Activated naive CD8-positive, alpha-beta T cell treated with anti-CD3 and anti-CD28 coated beads for 36 hours (primary cell): Measurements from ENCODE around the gene GPR157. TPM values are rescaled to one million over a fixed set of nuclear protein-coding genes. Genes with fewer than 3 reads are reported as not detected.
A peak's percentile ranks its signal among the peaks of the same experiment; 100 is the strongest.

Experiments used
- DNase-seq: peaks from one replicate; pipeline ENCODE4 v3.0.0; 2021
- H3K27ac Mint-ChIP-seq: one replicate; pipeline ENCODE4 v1.8.0; 2022; ENCODE audit warnings: mild to moderate bottlenecking, moderate library complexity, mixed read lengths
- H3K27me3 Mint-ChIP-seq: one replicate; pipeline ENCODE4 v1.8.0; 2022; ENCODE audit warnings: mild to moderate bottlenecking, mixed read lengths
- H3K36me3 Mint-ChIP-seq: one replicate; pipeline ENCODE4 v1.8.0; 2021; ENCODE audit warnings: mild to moderate bottlenecking, mixed read lengths
- H3K4me1 Mint-ChIP-seq: one replicate; pipeline ENCODE4 v1.8.0; 2021; ENCODE audit warnings: mixed read lengths
- H3K4me3 Mint-ChIP-seq: one replicate; pipeline ENCODE4 v1.8.0; 2022; ENCODE audit warnings: mild to moderate bottlenecking, moderate library complexity, mixed read lengths
- H3K9me3 Mint-ChIP-seq: one replicate; pipeline ENCODE4 v1.8.0; 2022; ENCODE audit warnings: mixed read lengths
- total RNA-seq, 2 experiments: library from RNA; stranded (reverse); gene quantifications; one replicate each; pipeline ENCODE4 v1.2.3, GENCODE V29; 2021

GPR157 gene
- total RNA-seq, 2 experiments from 2014 or later, result 2.1 to 2.3 TPM

GRCh38 chr1:9093581-9093980 is 35.3 kb downstream of the GPR157 start:
- no peaks in the 10 kb centered on the region for H3K36me3 Mint-ChIP-seq
- DNase-seq, result no peak
- no peaks in the 10 kb centered on the region for H3K4me1 Mint-ChIP-seq
- H3K4me3 Mint-ChIP-seq, result no peak overlapping the region
- no peak overlapping the region for H3K27ac Mint-ChIP-seq
- peaks cover 5% of the 10 kb centered on the region for H3K27me3 Mint-ChIP-seq
- no peaks in the 10 kb centered on the region for H3K9me3 Mint-ChIP-seq

GRCh38 chr1:9093091-9093490 is 35.8 kb downstream of the GPR157 start:
- Mint-ChIP-seq H3K27me3 (peaks cover 5% of the 10 kb centered on the region), H3K36me3 (no peaks in the 10 kb centered on the region), H3K4me1 (no peaks in the 10 kb centered on the region), H3K27ac (no peak overlapping the region), H3K4me3 (no peak overlapping the region), H3K9me3 (no peaks in the 10 kb centered on the region)
- no peak for DNase-seq

- no peak overlapping the region for H3K27ac Mint-ChIP-seq
- peaks cover 11% of the 10 kb centered on the region for H3K27me3 Mint-ChIP-seq
- no peaks in the 10 kb centered on the region for H3K36me3 Mint-ChIP-seq
- peaks cover 5% of the 10 kb centered on the region for H3K4me1 Mint-ChIP-seq
- H3K9me3 Mint-ChIP-seq, result no peaks in the 10 kb centered on the region
- no peak overlapping the region for H3K4me3 Mint-ChIP-seq
- no peak for DNase-seq
These were observed 40.1 kb downstream of the GPR157 start for GRCh38 chr1:9088807-9089206.

- no peak overlapping the region for H3K27ac Mint-ChIP-seq
- no peak overlapping the region for H3K4me3 Mint-ChIP-seq
- no peaks in the 10 kb centered on the region for H3K36me3 Mint-ChIP-seq
- peaks cover 11% of the 10 kb centered on the region for H3K27me3 Mint-ChIP-seq
- DNase-seq, result no peak
- H3K9me3 Mint-ChIP-seq, result no peaks in the 10 kb centered on the region
- H3K4me1 Mint-ChIP-seq, result peaks cover 11% of the 10 kb centered on the region
These were observed 41.3 kb downstream of the GPR157 start for GRCh38 chr1:9087411-9088125.

GRCh38 chr1:9086796-9087195 is 42.1 kb downstream of the GPR157 start:
- H3K4me3 Mint-ChIP-seq, result no peak overlapping the region
- H3K27me3 Mint-ChIP-seq, result peaks cover 11% of the 10 kb centered on the region
- DNase-seq, result no peak
- H3K36me3 Mint-ChIP-seq, result no peaks in the 10 kb centered on the region
- H3K4me1 Mint-ChIP-seq, result peaks cover 14% of the 10 kb centered on the region
- no peaks in the 10 kb centered on the region for H3K9me3 Mint-ChIP-seq
- H3K27ac Mint-ChIP-seq, result no peak overlapping the region

GRCh38 chr1:9086045-9086444 is 42.9 kb downstream of the GPR157 start:
- no peak overlapping the region for H3K4me3 Mint-ChIP-seq
- no peak overlapping the region for H3K27ac Mint-ChIP-seq
- H3K36me3 Mint-ChIP-seq, result no peaks in the 10 kb centered on the region
- H3K9me3 Mint-ChIP-seq, result no peaks in the 10 kb centered on the region
- DNase-seq, result no peak
- H3K27me3 Mint-ChIP-seq, result peaks cover 11% of the 10 kb centered on the region
- peaks cover 14% of the 10 kb centered on the region for H3K4me1 Mint-ChIP-seq

GRCh38 chr1:9085306-9085940 is 43.5 kb downstream of the GPR157 start:
- H3K4me3 Mint-ChIP-seq, result no peak overlapping the region
- H3K9me3 Mint-ChIP-seq, result no peaks in the 10 kb centered on the region
- H3K27me3 Mint-ChIP-seq, result peaks cover 11% of the 10 kb centered on the region
- H3K36me3 Mint-ChIP-seq, result no peaks in the 10 kb centered on the region
- no peak overlapping the region for H3K27ac Mint-ChIP-seq
- H3K4me1 Mint-ChIP-seq, result peaks cover 14% of the 10 kb centered on the region
- no peak for DNase-seq

- H3K9me3 Mint-ChIP-seq, result no peaks in the 10 kb centered on the region
- no peak overlapping the region for H3K27ac Mint-ChIP-seq
- no peak overlapping the region for H3K4me3 Mint-ChIP-seq
- H3K27me3 Mint-ChIP-seq, result peaks cover 12% of the 10 kb centered on the region
- no peak for DNase-seq
- H3K36me3 Mint-ChIP-seq, result no peaks in the 10 kb centered on the region
- peaks cover 14% of the 10 kb centered on the region for H3K4me1 Mint-ChIP-seq
These were observed 44.0 kb downstream of the GPR157 start for GRCh38 chr1:9084906-9085305.

GRCh38 chr1:9081473-9081872 is 47.4 kb downstream of the GPR157 start:
- H3K27me3 Mint-ChIP-seq, result peaks cover 20% of the 10 kb centered on the region
- no peak overlapping the region for H3K27ac Mint-ChIP-seq
- H3K4me1 Mint-ChIP-seq, result peaks cover 28% of the 10 kb centered on the region
- H3K36me3 Mint-ChIP-seq, result no peaks in the 10 kb centered on the region
- no peak overlapping the region for H3K4me3 Mint-ChIP-seq
- no peaks in the 10 kb centered on the region for H3K9me3 Mint-ChIP-seq
- DNase-seq, result no peak

GRCh38 chr1:9080705-9081291 is 48.1 kb downstream of the GPR157 start:
- Mint-ChIP-seq H3K27me3 (peaks cover 26% of the 10 kb centered on the region), H3K36me3 (no peaks in the 10 kb centered on the region), H3K4me3 (no peak overlapping the region), H3K27ac (no peak overlapping the region), H3K9me3 (no peaks in the 10 kb centered on the region), H3K4me1 (peaks cover 34% of the 10 kb centered on the region)
- DNase-seq, result no peak

- Mint-ChIP-seq H3K27ac (no peak overlapping the region), H3K27me3 (peaks cover 26% of the 10 kb centered on the region), H3K9me3 (no peaks in the 10 kb centered on the region), H3K36me3 (no peaks in the 10 kb centered on the region), H3K4me1 (peaks cover 37% of the 10 kb centered on the region), H3K4me3 (no peak overlapping the region)
- DNase-seq, result no peak
These were observed 48.8 kb downstream of the GPR157 start for GRCh38 chr1:9079988-9080704.

GRCh38 chr1:9078752-9079500 is 50.0 kb downstream of the GPR157 start:
- H3K27me3 Mint-ChIP-seq, result peaks cover 37% of the 10 kb centered on the region
- DNase-seq, result no peak
- H3K4me3 Mint-ChIP-seq, result no peak overlapping the region
- peaks cover 37% of the 10 kb centered on the region for H3K4me1 Mint-ChIP-seq
- H3K36me3 Mint-ChIP-seq, result no peaks in the 10 kb centered on the region
- H3K9me3 Mint-ChIP-seq, result no peaks in the 10 kb centered on the region
- no peak overlapping the region for H3K27ac Mint-ChIP-seq

GRCh38 chr1:9078015-9078751 is 50.7 kb downstream of the GPR157 start:
- H3K27me3 Mint-ChIP-seq, result peaks cover 38% of the 10 kb centered on the region
- H3K9me3 Mint-ChIP-seq, result no peaks in the 10 kb centered on the region
- no peaks in the 10 kb centered on the region for H3K36me3 Mint-ChIP-seq
- no peak overlapping the region for H3K27ac Mint-ChIP-seq
- DNase-seq, result peak; percentile 33
- H3K4me1 Mint-ChIP-seq, result peaks cover 36% of the 10 kb centered on the region
- no peak overlapping the region for H3K4me3 Mint-ChIP-seq

- no peak overlapping the region for H3K4me3 Mint-ChIP-seq
- H3K27me3 Mint-ChIP-seq, result peaks cover 38% of the 10 kb centered on the region
- no peaks in the 10 kb centered on the region for H3K36me3 Mint-ChIP-seq
- peaks cover 28% of the 10 kb centered on the region for H3K4me1 Mint-ChIP-seq
- H3K27ac Mint-ChIP-seq, result no peak overlapping the region
- DNase-seq, result no peak
- H3K9me3 Mint-ChIP-seq, result no peaks in the 10 kb centered on the region
These were observed 53.9 kb downstream of the GPR157 start for GRCh38 chr1:9075022-9075421.
